Hypothalamus (tissue), 51 donors: ENCODE data around the gene ABAT.

Experiments used
- DNase-seq, 51 donors: peaks; one replicate each; lab custom pipeline; 2025; lab: John Stamatoyannopoulos, UW

Gene ABAT

GRCh38 chr16:8674413-8675022, at the start of gene ABAT:
Gene ABAT (plus strand): TSS chr16:8674617. CDS start chr16:8735740, 61,123 bp downstream.
- DNase-seq = peak; percentile 59 to 96 (median 89)

GRCh38 chr16:8625491-8626087, 48.8 kb upstream of the ABAT start:
- DNase-seq = no peak

- DNase-seq = no peak
Measured at GRCh38 chr16:8626946-8627345, 47.5 kb upstream of the ABAT start.

GRCh38 chr16:8627456-8627855, 47.0 kb upstream of the ABAT start:
- DNase-seq = no peak

- DNase-seq = no peak
Measured at GRCh38 chr16:8628981-8629725, 45.3 kb upstream of the ABAT start.

- no peak for DNase-seq
Measured at GRCh38 chr16:8630255-8630953, 44.0 kb upstream of the ABAT start.

DNA sequence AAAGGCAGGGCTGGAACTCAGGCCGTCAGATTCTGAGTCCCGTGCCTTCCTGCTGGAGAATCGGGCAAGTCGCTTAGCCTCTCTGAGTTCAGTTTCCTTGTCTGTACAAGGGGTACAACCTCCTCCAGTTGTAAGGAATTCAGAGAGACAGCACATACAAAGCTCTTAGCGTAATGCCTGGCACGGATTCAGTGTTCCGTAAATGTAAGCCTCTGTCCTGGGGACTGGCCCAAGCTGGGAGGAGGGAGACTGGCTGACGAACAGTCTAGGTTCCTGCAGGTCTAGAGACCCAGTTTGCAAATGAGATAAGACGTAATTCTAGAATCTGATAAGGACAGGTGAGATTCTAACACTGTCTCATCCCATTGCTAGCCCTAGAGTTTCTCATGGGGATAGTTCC, 43.0 kb upstream of the ABAT start:
- no peak for DNase-seq

GRCh38 chr16:8631818-8632465, 42.5 kb upstream of the ABAT start:
- no peak for DNase-seq

DNA sequence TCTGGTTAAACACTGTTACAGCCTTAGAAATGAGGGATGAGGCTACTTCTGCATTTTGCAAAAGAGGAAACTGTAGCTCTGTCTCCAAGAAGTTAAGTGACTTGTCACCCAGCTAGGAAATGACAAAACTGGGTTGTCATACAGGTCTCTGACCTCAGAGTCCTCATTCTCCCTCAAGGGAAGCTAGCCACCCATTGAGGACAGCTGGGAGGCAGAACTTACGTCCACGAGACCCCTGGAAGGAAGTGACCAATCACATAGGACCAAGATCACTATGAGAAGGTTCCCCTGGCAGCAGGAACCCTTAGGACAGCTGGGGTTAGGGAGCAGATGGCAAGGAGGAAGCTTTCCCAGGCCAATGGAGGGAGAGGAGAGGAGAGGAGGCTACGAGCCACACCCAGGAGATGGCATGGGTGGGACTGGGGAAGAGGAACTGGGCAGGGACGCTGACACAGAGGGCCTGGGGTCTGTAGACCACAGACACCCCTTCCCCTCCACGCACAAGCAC, 41.7 kb upstream of the ABAT start:
- DNase-seq = peak in 2 of 51 donors; percentile 10 to 17

DNA sequence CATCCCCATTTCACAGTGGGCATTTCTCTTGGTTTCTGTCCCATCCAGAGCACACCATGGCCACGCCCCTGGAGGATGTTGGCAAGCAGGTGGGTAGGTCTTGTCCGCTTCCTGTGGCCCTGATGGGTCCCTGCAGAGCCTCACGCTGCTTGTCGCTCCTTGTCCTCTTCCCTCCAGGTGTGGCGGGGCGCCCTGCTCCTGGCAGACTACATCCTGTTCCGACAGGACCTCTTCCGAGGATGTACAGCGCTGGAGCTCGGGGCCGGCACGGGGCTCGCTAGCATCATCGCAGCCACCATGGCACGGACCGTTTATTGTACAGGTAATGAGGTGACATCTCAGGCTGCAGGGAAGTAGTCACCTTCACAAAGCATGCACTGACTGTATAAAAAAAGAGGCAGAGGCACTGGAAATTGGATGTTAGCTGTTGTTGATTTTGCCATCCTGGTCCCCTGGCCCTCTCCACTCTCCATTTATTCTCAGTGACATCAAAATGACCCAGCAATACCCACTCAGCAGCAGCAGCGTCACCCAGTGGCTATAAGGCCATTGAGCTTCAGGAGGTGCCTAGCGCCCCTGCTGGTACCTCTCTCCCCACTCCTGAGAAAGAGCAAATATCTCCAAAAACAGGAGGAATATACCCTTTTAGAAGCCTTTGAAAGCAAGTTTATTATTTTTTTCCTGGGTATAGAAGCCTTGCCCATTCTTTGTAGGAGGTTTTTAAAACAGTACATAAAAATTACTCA, 39.3 kb upstream of the ABAT start:
- peak in 1 of 51 donors; percentile 4 for DNase-seq

DNA sequence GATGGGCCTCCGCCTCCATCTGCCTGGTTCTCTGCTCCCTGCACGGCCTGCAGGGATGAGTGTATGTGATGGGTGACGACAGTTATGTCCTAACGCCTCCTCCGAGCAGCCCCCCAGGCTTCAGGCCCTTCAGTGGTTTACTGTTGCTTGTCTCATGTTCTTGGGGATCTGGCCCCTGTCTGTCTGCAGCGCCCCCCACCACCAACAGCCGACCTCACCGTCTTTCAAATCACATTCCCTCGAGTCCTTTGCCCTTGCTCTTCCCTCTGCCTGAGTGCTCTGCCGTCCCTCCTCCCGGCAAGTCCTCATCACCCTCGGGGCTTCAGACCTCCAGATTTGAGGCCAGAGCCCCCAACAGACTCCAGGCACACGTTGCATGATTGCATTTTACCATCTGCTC, 34.7 kb upstream of the ABAT start:
- no peak for DNase-seq

DNA sequence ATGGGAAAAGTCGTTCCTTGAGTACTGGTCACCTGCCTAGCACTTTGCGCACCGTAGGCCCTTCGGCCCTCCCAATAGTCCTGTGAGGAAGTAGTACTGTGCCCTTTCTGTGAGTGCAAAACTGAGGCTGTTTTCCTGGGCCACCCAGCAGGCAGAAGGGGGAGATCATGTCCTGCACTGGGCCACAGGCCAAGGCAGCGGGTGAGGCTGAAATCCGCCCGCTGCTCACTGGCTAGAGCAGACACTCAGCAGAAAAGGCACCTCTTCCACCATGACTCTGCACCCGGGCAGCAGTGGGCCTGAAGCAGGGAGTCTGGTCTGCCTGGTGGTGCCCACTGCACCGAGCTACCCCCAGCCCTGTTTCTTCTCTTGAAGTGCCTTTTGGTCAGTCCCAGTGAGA, 32.7 kb upstream of the ABAT start:
- DNase-seq = peak in 32 of 51 donors; percentile 6 to 61 (median 30)

GRCh38 chr16:8642146-8642545, 32.3 kb upstream of the ABAT start:
- no peak for DNase-seq

DNA sequence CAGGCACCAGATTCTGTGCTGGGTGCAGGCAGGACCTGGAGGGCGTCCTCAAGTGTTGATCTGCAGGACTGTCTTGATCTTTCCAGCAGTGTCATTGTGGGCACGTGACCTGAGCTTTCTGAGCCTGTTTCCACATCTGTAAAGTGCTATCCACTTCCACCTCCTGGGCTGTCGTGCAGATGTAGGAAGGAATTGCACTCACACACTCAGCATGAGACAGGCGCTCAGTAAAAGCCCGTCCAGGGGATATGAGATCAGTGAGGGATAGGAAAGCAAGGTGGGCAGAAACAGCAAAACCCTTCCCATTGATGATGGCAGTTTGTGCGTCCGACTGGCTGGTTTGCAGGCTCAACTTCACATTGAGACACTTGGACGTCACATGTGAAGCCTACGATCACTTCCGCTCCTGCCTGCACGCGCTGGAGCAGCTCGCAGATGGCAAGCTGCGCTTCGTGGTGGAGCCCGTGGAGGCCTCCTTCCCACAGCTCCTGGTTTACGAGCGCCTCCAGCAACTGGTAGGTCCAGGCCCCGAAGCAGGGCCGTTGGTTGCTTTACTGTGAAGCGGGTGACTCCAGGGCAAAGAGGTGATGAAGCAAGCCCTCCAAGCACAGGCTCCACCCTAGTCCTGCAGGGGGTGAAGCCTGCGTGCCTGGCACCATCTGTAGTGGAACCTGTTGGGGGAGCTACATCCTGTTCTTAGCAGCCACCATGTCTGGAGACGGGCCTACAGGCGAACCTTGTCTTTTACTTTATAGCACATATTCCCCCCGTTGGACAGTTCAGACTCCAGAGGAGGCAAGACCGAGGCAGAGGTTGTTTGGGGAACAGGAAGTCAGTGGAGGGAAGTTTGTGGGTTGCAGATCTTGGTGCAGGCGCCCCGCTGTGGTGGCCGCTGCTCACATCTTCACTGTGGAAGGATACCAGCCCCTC, 29.9 kb upstream of the ABAT start:
- peak in 8 of 51 donors; percentile 3 to 20 (median 6) for DNase-seq

- no peak for DNase-seq
Measured at GRCh38 chr16:8645141-8645521, 29.3 kb upstream of the ABAT start.

DNA sequence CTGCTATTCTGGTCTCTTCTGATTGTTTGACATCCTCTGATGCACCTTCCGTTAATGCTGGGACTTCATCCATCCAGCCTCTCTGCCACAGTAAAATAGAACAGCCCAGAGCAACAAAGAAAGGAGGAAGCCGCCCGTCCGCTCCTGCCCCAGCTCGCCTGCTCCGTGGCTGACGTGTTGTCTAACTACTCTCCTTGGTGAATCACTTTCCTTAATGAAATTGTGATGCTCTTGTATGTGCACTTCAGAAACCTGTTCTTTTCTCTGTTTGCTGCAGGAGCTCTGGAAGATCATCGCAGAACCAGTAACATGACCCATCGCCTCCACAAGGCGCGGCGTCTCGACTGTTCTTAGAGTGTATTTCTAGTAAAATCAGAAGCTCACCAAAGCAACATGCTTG, 28.6 kb upstream of the ABAT start:
- DNase-seq = no peak

GRCh38 chr16:8646326-8647053, 27.9 kb upstream of the ABAT start:
- no peak for DNase-seq

- no peak for DNase-seq
Measured at GRCh38 chr16:8647721-8648318, 26.6 kb upstream of the ABAT start.
